ENCODE data around the gene GTPBP4. TPM values are rescaled to one million over a fixed set of nuclear protein-coding genes. Genes with fewer than 3 reads are reported as not detected.

GTPBP4 gene
- total RNA-seq, 1 donor from 2014 or later, result 194 TPM

Other genes starting within 250 kb of the GTPBP4 start
- 167 and 169 TPM in 2 replicates for gene LARP4B, start 56.7 kb upstream of the GTPBP4 start, total RNA-seq
- gene IDI2, start 37.4 kb downstream of the GTPBP4 start, total RNA-seq, result not detected in 2 replicates
- 74.6 and 75.5 TPM in 2 replicates for gene IDI1, start 60.7 kb downstream of the GTPBP4 start, total RNA-seq
- gene WDR37, start 68.0 kb downstream of the GTPBP4 start, total RNA-seq, result 17.4 and 18.1 TPM in 2 replicates